Pancreas (tissue), 10 donors: ENCODE data around the gene THUMPD3. TPM values are rescaled to one million over a fixed set of nuclear protein-coding genes. Genes with fewer than 3 reads are reported as not detected.

Source experiments
- ATAC-seq, 4 donors: fragments of 200-7000 bp; cut with Tn5 transposase; one replicate each; pipeline versions ENCODE4 v1.8.0 to v1.9.1; 2020; ENCODE audit warnings: mild to moderate bottlenecking in 4 of 4, moderate library complexity in 4 of 4
- DNase-seq, 6 donors: peaks; one replicate each; pipeline ENCODE4 v3.0.0-alpha.2; 2020
- FAIRE-seq: peaks from 2 replicates; lab custom pipeline; 2012; peaks lifted over from hg19 to GRCh38; lab: Jason Lieb, UNC
- H3K27ac ChIP-seq, 4 donors: fragments of 200-600 bp; sonication (generic); 1 replicate in 3 of 4; 2 replicates in 1 of 4; pipeline versions ENCODE4 v1.5.0 to v1.8.0; 2020
- H3K27me3 ChIP-seq, 4 donors: fragments of 200-600 bp; one replicate each; pipeline ENCODE4 v1.8.0; 2021
- H3K36me3 ChIP-seq, 3 donors: fragments of 200-600 bp; sonication (generic) in 1 of 3; one replicate each; pipeline versions ENCODE4 v1.5.0 to v1.8.0; 2020 to 2021
- H3K4me1 ChIP-seq, 3 donors: fragments of 200-600 bp; one replicate each; pipeline ENCODE4 v1.8.0; 2021
- H3K4me3 ChIP-seq, 4 donors: fragments of 200-600 bp; sonication (generic) in 2 of 4; one replicate each; pipeline versions ENCODE4 v1.5.0 to v1.8.0; 2020 to 2021
- H3K9me3 ChIP-seq, 4 donors: fragments of 200-600 bp; one replicate each; pipeline ENCODE4 v1.8.0; 2021
- CTCF ChIP-seq, 4 donors: fragments of 200-600 bp; sonication (generic) in 3 of 4; IDR thresholded peaks; one replicate each; pipeline versions ENCODE4 v1.5.0 to v1.8.0; 2021; ENCODE audit warnings: antibody characterized with exemption in 4 of 4
- WGBS, 2 donors: extraction: QIAGEN DNeasy Blood & Tissue Kit; methylation state at CpG; one replicate each; pipeline ENCODE4 v1.1.7; 2013; 5-methylcytosine and 5-hydroxymethylcytosine counted together
- intact Hi-C, 3 donors: fragments of 100-400 bp; cut with DNase I; formaldehyde crosslinking; loops; one replicate each; pipeline versions ENCODE4 v1.11.1 to v1.14.2; 2022
- polyA plus RNA-seq, 2 donors: library from polyadenylated mRNA; stranded (reverse); fragments of 200-250 nt; gene quantifications; one replicate each; pipeline ENCODE4 v1.2.3, GENCODE V29; 2013
- total RNA-seq, 6 donors: library from RNA; stranded (reverse); fragmentation: NEBNext Ultra II Directional in 4 of 6; extraction: Animal tissue kit (Norgen Biotek cat#: 25700) in 4 of 6; gene quantifications; one replicate each; pipeline versions ENCODE4 v1.2.1 to v1.2.4, GENCODE V29; 2021 to 2023
- donor health status: healthy with polysubstance abuse.
- donor health status: DM: no; HTN: no; CAD: no; lungs with moderate emphysema.
- donor health status: DM: no; HTN: no; CAD: no.
- donor health status: control.
- donor health status: control.
- donor health status: Bipolar disorder and iron deficiency.
- donor health status: DM: yes; HTN: yes; CAD: no.
- donor health status: DM: no; HTN: no; CAD: no.
- donor health status: DM: no; HTN: no; CAD: no.
- donor health status: DM: yes; HTN: yes; CAD: no.

Gene THUMPD3
- total and polyA plus RNA-seq, 8 donors, result 12.0 to 22.5 (median 16.4) TPM

GRCh38 chr3:9385187-9386077, 22.6 kb downstream of the THUMPD3 start:
- no peak overlapping the region for H3K4me3 ChIP-seq
- ATAC-seq (no peak), FAIRE-seq (no peak), DNase-seq (no peak)
- H3K9me3 ChIP-seq, result no peaks in the 10 kb centered on the region
- no peaks in the 10 kb centered on the region for H3K4me1 ChIP-seq
- no peaks in the 10 kb centered on the region for H3K27me3 ChIP-seq
- 89 to 91% methylated on average over 2 of the region's 2 CpGs for WGBS, 2 donors
- no peak for TF ChIP-seq CTCF (IDR thresholded peaks at IDR 0.05)
- no peak overlapping the region for H3K27ac ChIP-seq
- intact Hi-C loops, result loop anchor here in 1 of 3 donors (10.0 kb wide), 1 partner anchor 79 kb away; no protein-coding TSS in a partner anchor
- H3K36me3 ChIP-seq, result peaks cover 3 to 56% (median 39%) of the 10 kb centered on the region in 3 donors

GRCh38 chr3:9386078-9386459, 23.2 kb downstream of the THUMPD3 start:
- ATAC-seq, result no peak
- no peak for TF ChIP-seq CTCF (IDR thresholded peaks at IDR 0.05)
- no peak for DNase-seq
- Histone ChIP-seq H3K4me1 (no peaks in the 10 kb centered on the region), H3K4me3 (no peak overlapping the region), H3K27me3 (no peaks in the 10 kb centered on the region), H3K36me3 (peaks cover 8 to 56% (median 45%) of the 10 kb centered on the region in 3 donors), H3K27ac (no peak overlapping the region), H3K9me3 (no peaks in the 10 kb centered on the region)
- FAIRE-seq, result no peak
- intact Hi-C loops, result loop anchor here in 1 of 3 donors (10.0 kb wide), 1 partner anchor 79 kb away; no protein-coding TSS in a partner anchor
- 63 to 64% methylated on average over 3 of the region's 3 CpGs for WGBS, 2 donors

GRCh38 chr3:9386501-9387321, 23.9 kb downstream of the THUMPD3 start:
- Histone ChIP-seq H3K27me3 (no peaks in the 10 kb centered on the region), H3K27ac (no peak overlapping the region), H3K4me3 (no peak overlapping the region), H3K36me3 (peaks cover 8 to 55% (median 45%) of the 10 kb centered on the region in 3 donors), H3K4me1 (peaks cover 0 to 4% (median 3%) of the 10 kb centered on the region in 3 donors), H3K9me3 (no peaks in the 10 kb centered on the region)
- 0 to 43% methylated on average over 1 of the region's 1 CpG for whole genome bisulfite sequencing, 2 donors
- no peak for DNase-seq
- no peak for FAIRE-seq
- no peak for ATAC-seq
- TF ChIP-seq CTCF (IDR thresholded peaks at IDR 0.05), result no peak
- intact Hi-C loops, result loop anchor here in 1 of 3 donors (10.0 kb wide), 1 partner anchor 78 kb away; no protein-coding TSS in a partner anchor

- Histone ChIP-seq H3K4me3 (no peak overlapping the region), H3K27me3 (no peaks in the 10 kb centered on the region), H3K4me1 (peaks cover 6 to 10% (median 8%) of the 10 kb centered on the region in 3 donors), H3K27ac (no peak overlapping the region), H3K36me3 (peaks cover 8 to 55% (median 45%) of the 10 kb centered on the region in 3 donors), H3K9me3 (no peaks in the 10 kb centered on the region)
- no peak for TF ChIP-seq CTCF (IDR thresholded peaks at IDR 0.05)
- ATAC-seq (no peak), FAIRE-seq (no peak), DNase-seq (no peak)
- WGBS, 2 donors, result 66 to 71% methylated on average over 2 of the region's 2 CpGs
- intact Hi-C loops, result loop anchor here in 1 of 3 donors (10.0 kb wide), 1 partner anchor 78 kb away; no protein-coding TSS in a partner anchor
These were observed 24.4 kb downstream of the THUMPD3 start for GRCh38 chr3:9387322-9387655.
